Ovary (tissue), 3 donors: Measurements from ENCODE around the gene KLF3.

Experiments used
- CTCF ChIP-seq, 3 donors: fragments of 450-650 bp in 2 of 3; fragments of 200-600 bp in 1 of 3; IDR thresholded peaks; one replicate each; pipeline versions ENCODE4 v1.5.1 to v1.8.0; 2016 to 2022; ENCODE audit warnings: antibody characterized with exemption in 3 of 3, mild to moderate bottlenecking in 1 of 3
- EP300 ChIP-seq: sonication (generic); formaldehyde crosslinking; IDR thresholded peaks from one replicate; pipeline ENCODE4 v1.6.1; 2017; ENCODE audit warnings: antibody characterized with exemption
- POLR2A ChIP-seq: fragments of 450-650 bp; IDR thresholded peaks from one replicate; pipeline ENCODE4 v1.6.1; 2017; ENCODE audit warnings: antibody characterized with exemption, mild to moderate bottlenecking, moderate library complexity
- donor health status: DM: no; HTN: no; CAD: no.

GRCh38 chr4:38745881-38746280 lies 81.9 kb downstream of the KLF3 start:
- TF ChIP-seq CTCF (IDR thresholded peaks at IDR 0.05): no peak
- TF ChIP-seq EP300: no peak
- TF ChIP-seq POLR2A: no peak
